Activated CD4-positive, alpha-beta T cell treated with anti-CD3 and anti-CD28 coated beads for 36 hours (primary cell): ENCODE results near the gene CDK3. TPM values are rescaled to one million over a fixed set of nuclear protein-coding genes. Genes with fewer than 3 reads are reported as not detected.

Experiments
- ATAC-seq: fragments of 200-7000 bp; cut with Tn5 transposase; one replicate; pipeline ENCODE4 v1.10.0; 2021; ENCODE audit warnings: mild to moderate bottlenecking, moderate library complexity
- CTCF ChIA-PET: fragments of 350-600 bp; sonication (Branson Sonifier 250); formaldehyde crosslinking; loops from one replicate; lab custom pipeline; 2021; ENCODE audit warnings: antibody characterized with exemption; lab: Charles Lee
- POLR2A ChIA-PET: fragments of 350-600 bp; sonication (Branson Sonifier 250); formaldehyde crosslinking; loops from one replicate; lab custom pipeline; 2021; ENCODE audit warnings: antibody characterized with exemption, inconsistent platforms; lab: Charles Lee
- DNase-seq: peaks from one replicate; pipeline ENCODE4 v3.0.0-alpha.2; 2020
- H3K27ac Mint-ChIP-seq: one replicate; pipeline ENCODE4 v1.8.0; 2021; ENCODE audit warnings: mixed read lengths
- H3K27me3 Mint-ChIP-seq: one replicate; pipeline ENCODE4 v1.8.0; 2021; ENCODE audit warnings: mixed read lengths
- H3K36me3 Mint-ChIP-seq: one replicate; pipeline ENCODE4 v1.8.0; 2021; ENCODE audit warnings: low read depth, mixed read lengths
- H3K4me1 Mint-ChIP-seq: one replicate; pipeline ENCODE4 v1.8.0; 2021; ENCODE audit warnings: mixed read lengths
- H3K4me3 Mint-ChIP-seq: one replicate; pipeline ENCODE4 v1.8.0; 2021; ENCODE audit warnings: mild to moderate bottlenecking, moderate library complexity, mixed read lengths
- H3K9me3 Mint-ChIP-seq: one replicate; pipeline ENCODE4 v1.8.0; 2021; ENCODE audit warnings: low read depth, mixed read lengths
- intact Hi-C, 2 experiments: fragments of 100-400 bp; cut with DNase I in 1 of 2; cut with micrococcal nuclease in 1 of 2; formaldehyde crosslinking; loops; one replicate each; pipeline versions ENCODE4 v1.14.2 to v1.15.1; 2022 to 2024; cut with DNase I, micrococcal nuclease
- total RNA-seq, 2 experiments: library from RNA; stranded (reverse); gene quantifications; one replicate each; pipeline ENCODE4 v1.2.3, GENCODE V29; 2021

CDK3 gene
- total RNA-seq, 2 experiments from 2014 or later, result 5.6 to 6.0 TPM

DNA sequence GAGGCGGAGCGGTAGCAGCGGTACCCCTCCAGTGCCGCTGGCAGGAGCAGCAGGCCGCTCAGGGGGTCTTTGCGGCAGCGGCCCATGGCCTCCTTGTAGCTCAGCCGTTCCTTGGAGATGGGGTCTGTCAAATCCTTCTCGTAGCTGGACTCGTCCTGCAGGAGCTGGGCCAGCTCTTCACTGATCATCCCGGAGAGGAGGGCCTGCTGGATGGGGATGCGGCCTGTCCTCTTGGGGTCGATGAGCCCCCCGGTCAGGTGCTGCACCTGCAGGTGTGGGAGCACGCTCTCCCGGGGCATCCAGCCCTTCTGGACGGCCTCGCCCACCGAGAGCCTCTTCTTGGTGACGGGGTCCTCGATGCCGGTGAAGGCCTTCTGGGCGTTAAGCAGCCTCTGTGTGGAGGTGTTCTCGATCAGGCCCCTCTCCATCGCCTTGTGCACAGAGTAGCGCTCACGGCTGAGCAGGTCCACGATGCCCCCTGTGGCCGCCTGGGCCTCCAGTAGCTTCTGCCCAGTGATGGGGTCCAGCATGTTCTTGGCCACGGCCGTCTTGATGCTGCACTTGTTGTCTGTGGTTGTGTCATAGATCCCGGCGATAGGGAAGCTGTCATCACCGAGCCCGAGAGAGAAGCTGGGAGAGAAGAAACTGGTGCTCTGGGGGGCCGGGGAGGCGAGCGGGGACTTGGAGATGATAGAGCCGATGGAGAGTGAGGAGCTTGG is 6.6 kb downstream of the CDK3 start:
- ATAC-seq, result no peak
- Mint-ChIP-seq H3K9me3 (no peaks in the 10 kb centered on the region), H3K4me1 (no peaks in the 10 kb centered on the region), H3K4me3 (no peak overlapping the region), H3K27me3 (no peaks in the 10 kb centered on the region), H3K27ac (no peak overlapping the region), H3K36me3 (no peaks in the 10 kb centered on the region)
- ChIA-PET POLR2A (no interaction called here), CTCF (interaction anchor here (0.6 to 10.4 kb wide), 5 partner anchors 7 to 391 kb away, joined by 4 to 139 read pairs (median 6); partner anchors contain the start of genes CDK3 and MRPL38)
- DNase-seq, result no peak
- intact Hi-C loops, result loop anchor here in 1 of 2 experiments (5.0 kb wide), 1 partner anchor 245 kb away; no protein-coding TSS in a partner anchor

- no peaks in the 10 kb centered on the region for H3K4me1 Mint-ChIP-seq
- H3K4me3 Mint-ChIP-seq, result no peak overlapping the region
- no peaks in the 10 kb centered on the region for H3K27me3 Mint-ChIP-seq
- ATAC-seq (no peak), DNase-seq (no peak)
- intact Hi-C loops, result loop anchor here in 1 of 2 experiments (5.0 kb wide), 1 partner anchor 246 kb away; no protein-coding TSS in a partner anchor
- H3K9me3 Mint-ChIP-seq, result no peaks in the 10 kb centered on the region
- CTCF ChIA-PET, result interaction anchor here (0.6 to 10.4 kb wide), 5 partner anchors 7 to 390 kb away, joined by 4 to 139 read pairs (median 6); partner anchors contain the start of genes CDK3 and MRPL38
- POLR2A ChIA-PET, result no interaction called here
- H3K27ac Mint-ChIP-seq, result no peak overlapping the region
- no peaks in the 10 kb centered on the region for H3K36me3 Mint-ChIP-seq
Measured at GRCh38 chr17:76007850-76008165, 7.2 kb downstream of the CDK3 start.

- ChIA-PET POLR2A (no interaction called here), CTCF (interaction anchor here (0.9 to 10.4 kb wide), 6 partner anchors 8 to 296 kb away, joined by 3 to 139 read pairs (median 5); partner anchors contain the start of genes CDK3 and MRPL38)
- ATAC-seq (no peak), DNase-seq (no peak)
- H3K4me1 Mint-ChIP-seq, result no peaks in the 10 kb centered on the region
- H3K27me3 Mint-ChIP-seq, result no peaks in the 10 kb centered on the region
- H3K4me3 Mint-ChIP-seq, result no peak overlapping the region
- no peaks in the 10 kb centered on the region for H3K9me3 Mint-ChIP-seq
- intact Hi-C loops, result loop anchor here in 1 of 2 experiments (5.0 kb wide), 1 partner anchor 246 kb away; no protein-coding TSS in a partner anchor
- H3K36me3 Mint-ChIP-seq, result no peaks in the 10 kb centered on the region
- no peak overlapping the region for H3K27ac Mint-ChIP-seq
Measured at GRCh38 chr17:76008208-76008607, 7.6 kb downstream of the CDK3 start.

GRCh38 chr17:76008630-76009425 is 8.2 kb downstream of the CDK3 start:
- ATAC-seq, result no peak
- DNase-seq, result no peak
- H3K27me3 Mint-ChIP-seq, result no peaks in the 10 kb centered on the region
- no peak overlapping the region for H3K4me3 Mint-ChIP-seq
- H3K9me3 Mint-ChIP-seq, result no peaks in the 10 kb centered on the region
- intact Hi-C loops, result loop anchor here in 1 of 2 experiments (5.0 kb wide), 1 partner anchor 247 kb away; no protein-coding TSS in a partner anchor
- CTCF ChIA-PET, result interaction anchor here (0.6 to 10.4 kb wide), 10 partner anchors 8 to 296 kb away, joined by 3 to 139 read pairs (median 4); partner anchors contain the start of genes CDK3 and MRPL38
- POLR2A ChIA-PET, result no interaction called here
- H3K27ac Mint-ChIP-seq, result no peak overlapping the region
- no peaks in the 10 kb centered on the region for H3K4me1 Mint-ChIP-seq
- H3K36me3 Mint-ChIP-seq, result no peaks in the 10 kb centered on the region

- Mint-ChIP-seq H3K36me3 (no peaks in the 10 kb centered on the region), H3K9me3 (no peaks in the 10 kb centered on the region), H3K27me3 (no peaks in the 10 kb centered on the region), H3K4me3 (no peak overlapping the region), H3K27ac (no peak overlapping the region), H3K4me1 (peaks cover 3% of the 10 kb centered on the region)
- POLR2A ChIA-PET, result no interaction called here
- DNase-seq (no peak), ATAC-seq (no peak)
- CTCF ChIA-PET, result interaction anchor here (0.6 to 10.4 kb wide), 8 partner anchors 9 to 169 kb away, joined by 3 to 139 read pairs (median 4); partner anchors contain the start of gene CDK3
- intact Hi-C loops, result loop anchor here in 1 of 2 experiments (5.0 kb wide), 1 partner anchor 247 kb away; no protein-coding TSS in a partner anchor
Measured at GRCh38 chr17:76009447-76009846, 8.8 kb downstream of the CDK3 start.

DNA sequence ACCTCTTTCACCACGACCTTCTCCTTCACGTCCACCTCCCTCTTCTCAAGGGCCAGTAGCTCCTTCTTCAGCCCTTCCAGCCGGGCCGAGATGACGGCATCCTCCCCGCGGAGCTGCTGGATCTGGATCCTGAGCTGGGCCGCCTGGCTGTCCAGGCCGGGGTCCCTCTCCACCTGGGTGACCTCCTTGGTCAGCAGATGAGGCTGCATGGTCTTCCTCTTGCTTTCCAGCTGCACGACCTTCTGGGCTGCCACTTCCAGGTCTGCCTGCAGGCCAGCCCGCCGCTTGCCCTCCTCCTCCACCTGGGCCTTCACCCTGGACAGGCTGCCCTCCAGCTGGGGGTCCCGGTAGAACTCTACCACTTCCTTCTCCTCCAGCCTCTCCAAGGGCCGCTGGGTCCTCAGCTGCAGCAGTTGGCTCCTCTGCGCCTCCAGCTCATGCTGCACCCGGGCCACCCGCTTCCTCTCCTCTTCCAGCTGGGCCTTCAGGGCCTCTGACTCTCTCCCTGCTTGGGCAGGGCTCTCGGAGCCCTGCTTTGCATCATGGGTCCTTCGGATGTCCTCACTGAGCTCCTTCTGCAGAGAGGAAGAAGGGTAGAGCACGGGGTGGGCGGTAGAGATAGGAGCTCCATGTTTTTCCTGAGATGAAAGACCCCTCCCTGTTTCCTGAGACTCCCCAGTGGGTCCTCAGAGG is 9.5 kb downstream of the CDK3 start:
- intact Hi-C loops, result loop anchor here (5.0 kb wide), 3 partner anchors 67 to 292 kb away; partner anchors contain the start of gene ZACN (in 1 of the 2)
- no peak for DNase-seq
- H3K27ac Mint-ChIP-seq, result no peak overlapping the region
- H3K36me3 Mint-ChIP-seq, result no peaks in the 10 kb centered on the region
- ChIA-PET POLR2A (interaction anchor here (0.5 kb wide), 1 partner anchor 107 kb away, joined by 4 read pairs; no protein-coding TSS in a partner anchor), CTCF (interaction anchor here (0.6 to 10.4 kb wide), 9 partner anchors 9 to 270 kb away, joined by 3 to 139 read pairs (median 5); partner anchors contain the start of gene CDK3)
- H3K9me3 Mint-ChIP-seq, result no peaks in the 10 kb centered on the region
- ATAC-seq, result no peak
- peaks cover 3% of the 10 kb centered on the region for H3K4me1 Mint-ChIP-seq
- no peak overlapping the region for H3K4me3 Mint-ChIP-seq
- no peaks in the 10 kb centered on the region for H3K27me3 Mint-ChIP-seq

DNA sequence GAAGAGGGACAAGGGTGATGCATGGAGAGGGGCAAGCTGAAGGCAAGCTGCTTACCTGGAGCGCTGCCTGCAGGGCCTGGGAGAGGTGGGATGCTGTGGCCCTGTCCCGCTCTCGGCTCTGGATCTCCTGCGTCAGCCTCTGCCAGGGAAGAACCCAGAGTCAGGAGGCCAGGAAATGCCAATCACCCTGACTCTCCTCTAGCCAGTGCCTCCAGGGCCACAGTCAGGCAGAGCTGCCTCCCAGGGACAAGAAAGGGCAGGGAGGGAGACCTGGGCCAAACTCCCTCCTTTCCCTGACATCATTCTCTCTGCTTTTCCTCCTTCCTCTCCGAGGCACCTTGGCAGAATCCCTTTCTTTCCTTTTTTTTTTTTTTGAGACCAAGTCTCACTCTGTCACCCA is 11.3 kb downstream of the CDK3 start:
- DNase-seq, result no peak
- no peaks in the 10 kb centered on the region for H3K9me3 Mint-ChIP-seq
- H3K27me3 Mint-ChIP-seq, result no peaks in the 10 kb centered on the region
- intact Hi-C loops, result loop anchor here in 1 of 2 experiments (5.0 kb wide), 2 partner anchors 65 to 290 kb away; partner anchors contain the start of gene ZACN
- POLR2A ChIA-PET, result interaction anchor here (0.5 kb wide), 1 partner anchor 329 kb away, joined by 5 read pairs; no protein-coding TSS in a partner anchor
- no peak for ATAC-seq
- H3K4me1 Mint-ChIP-seq, result peaks cover 3% of the 10 kb centered on the region
- H3K4me3 Mint-ChIP-seq, result no peak overlapping the region
- CTCF ChIA-PET, result interaction anchor here (1.0 to 10.4 kb wide), 6 partner anchors 8 to 291 kb away, joined by 3 to 139 read pairs (median 4); partner anchors contain the start of gene CDK3
- H3K36me3 Mint-ChIP-seq, result no peaks in the 10 kb centered on the region
- H3K27ac Mint-ChIP-seq, result no peak overlapping the region

DNA sequence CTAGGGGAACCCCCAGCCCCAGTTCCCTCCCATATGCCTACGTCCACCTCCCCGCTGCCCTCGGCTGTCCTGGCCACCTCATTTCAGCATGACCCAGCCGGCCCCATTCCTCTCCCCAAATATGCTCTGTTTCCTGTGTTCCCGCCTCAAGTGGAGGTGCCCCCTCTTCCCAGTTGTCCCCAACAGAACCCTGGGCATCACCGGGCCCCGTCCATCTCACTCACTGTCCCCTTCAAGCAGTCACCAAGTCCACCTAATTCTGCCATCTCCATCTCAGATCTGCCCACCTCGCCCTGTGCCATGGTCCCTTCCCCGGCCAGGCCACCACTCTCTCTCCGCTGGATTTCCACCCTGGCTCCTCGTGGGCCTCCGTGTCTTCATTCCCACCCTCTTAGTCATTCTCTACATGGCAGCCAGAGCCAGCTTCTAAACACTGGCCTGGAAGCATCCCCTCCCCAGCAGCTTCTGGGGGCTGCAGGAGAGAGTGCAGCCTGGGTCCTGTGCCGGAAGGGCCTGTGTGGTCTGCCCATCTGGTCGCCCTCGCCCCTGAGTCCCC is 12.8 kb downstream of the CDK3 start:
- H3K27ac Mint-ChIP-seq, result no peak overlapping the region
- no peak for ATAC-seq
- peaks cover 3% of the 10 kb centered on the region for H3K4me1 Mint-ChIP-seq
- CTCF ChIA-PET, result interaction anchor here (0.6 to 10.4 kb wide), 44 partner anchors 9 to 401 kb away, joined by 3 to 139 read pairs (median 4); partner anchors contain the start of genes CDK3, EXOC7, GALR2 and MRPL38
- H3K36me3 Mint-ChIP-seq, result no peaks in the 10 kb centered on the region
- POLR2A ChIA-PET, result interaction anchor here (0.6 kb wide), 1 partner anchor 29 kb away, joined by 3 read pairs; no protein-coding TSS in a partner anchor
- no peaks in the 10 kb centered on the region for H3K9me3 Mint-ChIP-seq
- intact Hi-C loops, result loop anchor here in 1 of 2 experiments (5.0 kb wide), 2 partner anchors 64 to 289 kb away; partner anchors contain the start of gene ZACN
- no peaks in the 10 kb centered on the region for H3K27me3 Mint-ChIP-seq
- H3K4me3 Mint-ChIP-seq, result no peak overlapping the region
- DNase-seq, result no peak

- Mint-ChIP-seq H3K27me3 (no peaks in the 10 kb centered on the region), H3K36me3 (no peaks in the 10 kb centered on the region), H3K4me3 (no peak overlapping the region), H3K27ac (no peak overlapping the region), H3K4me1 (peaks cover 3% of the 10 kb centered on the region), H3K9me3 (no peaks in the 10 kb centered on the region)
- intact Hi-C loops, result loop anchor here (1.0 to 5.0 kb wide), 7 partner anchors 63 to 288 kb away; partner anchors contain the start of genes EXOC7 (in 2 of the 2) and ZACN (in 1 of the 2)
- ChIA-PET CTCF (interaction anchor here (0.6 to 10.4 kb wide), 59 partner anchors 9 to 1895 kb away, joined by 3 to 139 read pairs (median 4); partner anchors contain the start of genes CDK3, EXOC7, GALK1 and GALR2), POLR2A (interaction anchor here (0.6 to 0.9 kb wide), 3 partner anchors 28 to 265 kb away, joined by 3 to 4 read pairs (median 3); no protein-coding TSS in a partner anchor)
- ATAC-seq (peak; percentile 99), DNase-seq (peak; percentile 90)
Measured at GRCh38 chr17:76014100-76014924, 13.7 kb downstream of the CDK3 start.
